Measurements from ENCODE around the gene CHP2. TPM values are rescaled to one million over a fixed set of nuclear protein-coding genes. Genes with fewer than 3 reads are reported as not detected.

CHP2 gene
- total and polyA plus RNA-seq, 12 donors, result 0.01 TPM; not detected in 11

DNA sequence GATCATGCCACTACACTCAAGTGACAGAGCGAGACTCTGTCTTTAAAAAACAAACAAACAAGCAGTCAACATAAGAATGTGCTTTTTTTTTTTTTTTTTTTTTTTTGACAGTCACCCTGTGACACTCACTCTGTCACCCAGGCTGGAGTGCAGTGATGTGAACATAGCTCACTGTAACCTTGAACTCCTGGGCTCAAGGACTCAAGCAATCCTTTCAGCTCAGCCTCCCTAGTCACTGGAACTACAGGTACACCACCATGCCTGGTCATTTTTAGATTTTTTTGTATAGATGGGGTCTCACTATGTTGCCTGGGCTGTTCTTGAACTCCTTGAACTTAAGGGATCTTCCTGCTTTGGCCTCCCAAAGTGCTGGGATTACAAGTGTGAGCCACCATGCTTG is 15.3 kb upstream of the CHP2 start:
- Histone ChIP-seq H3K4me1 (no peaks in the 10 kb centered on the region), H3K9me3 (no peaks in the 10 kb centered on the region), H3K27ac (no peak overlapping the region), H3K36me3 (no peaks in the 10 kb centered on the region), H3K4me3 (no peak overlapping the region), H3K27me3 (peaks cover 0 to 48% (median 16%) of the 10 kb centered on the region in 7 donors)
- WGBS, 2 donors, result 49 to 71% methylated on average over 1 of the region's 1 CpG
- ATAC-seq (no peak), DNase-seq (no peak)
- TF ChIP-seq, protein P1, sequence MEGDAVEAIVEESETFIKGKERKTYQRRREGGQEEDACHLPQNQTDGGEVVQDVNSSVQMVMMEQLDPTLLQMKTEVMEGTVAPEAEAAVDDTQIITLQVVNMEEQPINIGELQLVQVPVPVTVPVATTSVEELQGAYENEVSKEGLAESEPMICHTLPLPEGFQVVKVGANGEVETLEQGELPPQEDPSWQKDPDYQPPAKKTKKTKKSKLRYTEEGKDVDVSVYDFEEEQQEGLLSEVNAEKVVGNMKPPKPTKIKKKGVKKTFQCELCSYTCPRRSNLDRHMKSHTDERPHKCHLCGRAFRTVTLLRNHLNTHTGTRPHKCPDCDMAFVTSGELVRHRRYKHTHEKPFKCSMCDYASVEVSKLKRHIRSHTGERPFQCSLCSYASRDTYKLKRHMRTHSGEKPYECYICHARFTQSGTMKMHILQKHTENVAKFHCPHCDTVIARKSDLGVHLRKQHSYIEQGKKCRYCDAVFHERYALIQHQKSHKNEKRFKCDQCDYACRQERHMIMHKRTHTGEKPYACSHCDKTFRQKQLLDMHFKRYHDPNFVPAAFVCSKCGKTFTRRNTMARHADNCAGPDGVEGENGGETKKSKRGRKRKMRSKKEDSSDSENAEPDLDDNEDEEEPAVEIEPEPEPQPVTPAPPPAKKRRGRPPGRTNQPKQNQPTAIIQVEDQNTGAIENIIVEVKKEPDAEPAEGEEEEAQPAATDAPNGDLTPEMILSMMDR (IDR thresholded peaks at IDR 0.05), result no peak
- intact Hi-C loops (cut with DNase I), result loop anchor here in 7 of 10 donors (5.0 to 10.0 kb wide), 3 partner anchors 273 to 298 kb away; no protein-coding TSS in a partner anchor

DNA sequence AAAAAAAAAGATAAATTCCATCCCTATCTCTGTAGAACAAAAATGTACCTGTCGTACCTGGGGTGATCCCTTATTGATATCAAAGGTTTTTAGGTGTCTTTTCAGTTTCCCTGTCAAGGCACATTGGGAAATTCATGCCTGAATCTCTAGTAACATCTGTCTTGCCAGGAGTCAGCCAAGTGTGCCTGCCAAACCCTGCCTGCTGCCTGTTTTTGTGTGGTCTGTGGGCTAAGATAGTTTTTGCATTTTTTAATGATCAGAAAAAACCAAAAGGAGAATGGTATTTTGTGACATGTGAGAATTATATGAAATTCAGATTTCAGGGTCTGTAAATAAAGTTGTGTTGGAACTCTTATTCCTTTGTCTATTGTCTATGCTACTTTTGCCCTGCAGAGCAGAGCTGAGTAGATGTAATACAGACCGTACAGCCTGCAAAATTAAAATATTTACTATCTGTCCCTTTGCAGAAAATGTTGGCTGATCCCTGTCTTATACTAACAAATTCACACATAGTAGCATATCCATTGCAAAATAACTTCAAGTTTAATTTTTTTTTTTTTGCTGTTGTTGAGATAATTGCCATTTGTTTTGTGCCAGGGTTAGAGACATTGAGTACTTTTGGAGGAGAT is 13.0 kb upstream of the CHP2 start:
- Histone ChIP-seq H3K36me3 (no peaks in the 10 kb centered on the region), H3K9me3 (peaks cover 0 to 8% (median 0%) of the 10 kb centered on the region in 11 donors), H3K27me3 (peaks cover 0 to 49% (median 25%) of the 10 kb centered on the region in 7 donors), H3K4me1 (no peaks in the 10 kb centered on the region), H3K27ac (no peak overlapping the region), H3K4me3 (no peak overlapping the region)
- no peak for DNase-seq
- WGBS, 2 donors, result 46 to 49% methylated on average over 2 of the region's 2 CpGs
- ATAC-seq, result no peak
- TF ChIP-seq, protein P1 (IDR thresholded peaks at IDR 0.05), result no peak
- intact Hi-C loops (cut with DNase I), result loop anchor here in 1 of 10 donors (5.0 kb wide), 1 partner anchor 271 kb away; no protein-coding TSS in a partner anchor

GRCh38 chr16:23742766-23743165 is 12.1 kb upstream of the CHP2 start:
- Histone ChIP-seq H3K27ac (no peak overlapping the region), H3K9me3 (peaks cover 0 to 14% (median 0%) of the 10 kb centered on the region in 11 donors), H3K4me3 (no peak overlapping the region), H3K36me3 (no peaks in the 10 kb centered on the region), H3K4me1 (no peaks in the 10 kb centered on the region), H3K27me3 (peaks cover 0 to 49% (median 25%) of the 10 kb centered on the region in 7 donors)
- intact Hi-C loops (cut with DNase I), result loop anchor here in 1 of 10 donors (5.0 kb wide), 1 partner anchor 270 kb away; no protein-coding TSS in a partner anchor
- DNase-seq (no peak), ATAC-seq (no peak)
- TF ChIP-seq, protein P1 (IDR thresholded peaks at IDR 0.05), result no peak
- WGBS, 2 donors, result 27 to 30% methylated on average over 4 of the region's 4 CpGs

DNA sequence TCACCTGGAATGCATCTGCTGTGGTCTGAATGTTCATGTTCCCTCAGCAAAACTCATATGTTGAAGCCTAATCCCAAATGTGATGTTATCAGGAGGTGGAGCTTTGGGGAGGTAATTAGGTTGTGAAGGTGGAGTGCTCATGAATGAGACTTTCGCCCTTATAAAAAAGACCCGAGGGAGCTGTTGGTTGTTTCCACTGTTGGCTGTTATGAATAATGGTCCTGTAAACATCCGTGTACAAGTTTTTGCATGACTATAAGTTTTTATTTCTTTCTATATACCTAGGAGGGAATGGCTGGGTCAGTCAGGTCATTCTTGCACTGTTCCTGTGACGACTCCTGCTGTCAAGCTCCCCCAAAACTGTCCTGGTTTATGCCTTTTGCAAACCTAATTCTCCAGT is 9.6 kb upstream of the CHP2 start:
- H3K27ac ChIP-seq, result no peak overlapping the region
- peaks cover 0 to 30% (median 14%) of the 10 kb centered on the region in 7 donors for H3K27me3 ChIP-seq
- H3K36me3 ChIP-seq, result no peaks in the 10 kb centered on the region
- no peak for DNase-seq
- WGBS, 2 donors, result 76 to 83% methylated on average over 4 of the region's 4 CpGs
- ATAC-seq, result no peak
- no peak overlapping the region for H3K4me3 ChIP-seq
- TF ChIP-seq, protein P1 (IDR thresholded peaks at IDR 0.05), result no peak
- no peaks in the 10 kb centered on the region for H3K4me1 ChIP-seq
- peaks cover 0 to 14% (median 0%) of the 10 kb centered on the region in 11 donors for H3K9me3 ChIP-seq
- intact Hi-C loops (cut with DNase I), result no loop called here
